Duodenal mucosa (tissue), 2 donors: Measurements from ENCODE around the gene HLA-E.
"Not testable (repeated sequence)": the region's sequence is repeated elsewhere in the genome, so short reads cannot be mapped to it uniquely, and the experiment has no call there.

Experiments
- H3K27ac ChIP-seq: one replicate; pipeline ENCODE4 v1.7.0; 2013; ENCODE audit warnings: low read depth, low read length
- H3K27me3 ChIP-seq, 2 donors: one replicate each; pipeline ENCODE4 v1.7.0; 2013; ENCODE audit warnings: low read length in 2 of 2, control low read depth in 1 of 2; ENCODE audit not compliant: insufficient read depth in 2 of 2, control insufficient read depth in 1 of 2
- H3K36me3 ChIP-seq, 2 donors: one replicate each; pipeline ENCODE4 v1.7.0; 2013; ENCODE audit warnings: low read length in 2 of 2, control low read depth in 1 of 2; ENCODE audit not compliant: insufficient read depth in 2 of 2, control insufficient read depth in 1 of 2
- H3K4me1 ChIP-seq, 2 donors: one replicate each; pipeline ENCODE4 v1.7.0; 2013; ENCODE audit warnings: low read length in 2 of 2, control low read depth in 1 of 2; ENCODE audit not compliant: insufficient read depth in 2 of 2, control insufficient read depth in 1 of 2
- H3K4me3 ChIP-seq, 2 donors: one replicate each; pipeline ENCODE4 v1.7.0; 2013; ENCODE audit warnings: low read length in 2 of 2, low read depth in 1 of 2
- H3K9ac ChIP-seq, 2 donors: one replicate each; pipeline ENCODE4 v1.7.0; 2013; ENCODE audit warnings: low read length in 2 of 2, low read depth in 1 of 2
- H3K9me3 ChIP-seq, 2 donors: one replicate each; pipeline ENCODE4 v1.7.0; 2013; ENCODE audit warnings: low read length in 2 of 2, control low read depth in 1 of 2; ENCODE audit not compliant: control insufficient read depth in 1 of 2

The HLA-E gene

GRCh38 chr6:30480536-30481156, 8.7 kb upstream of the HLA-E start:
- Histone ChIP-seq H3K9me3 (no peaks in the 10 kb centered on the region), H3K4me1 (peaks cover 0 to 15% of the 10 kb centered on the region in 2 donors), H3K4me3 (no peak overlapping the region), H3K27ac (no peak overlapping the region), H3K9ac (no peak overlapping the region), H3K36me3 (no peaks in the 10 kb centered on the region), H3K27me3 (peaks cover 19 to 28% of the 10 kb centered on the region in 2 donors)

GRCh38 chr6:30481211-30481964, 7.9 kb upstream of the HLA-E start:
- Histone ChIP-seq H3K27me3 (peaks cover 19 to 28% of the 10 kb centered on the region in 2 donors), H3K36me3 (no peaks in the 10 kb centered on the region), H3K27ac (no peak overlapping the region), H3K9ac (no peak overlapping the region), H3K4me3 (no peak overlapping the region), H3K4me1 (peaks cover 0 to 15% of the 10 kb centered on the region in 2 donors), H3K9me3 (no peaks in the 10 kb centered on the region)

- not testable (repeated sequence) for H3K27ac ChIP-seq, H3K9me3 ChIP-seq, H3K9ac ChIP-seq, H3K36me3 ChIP-seq, H3K4me3 ChIP-seq
- Histone ChIP-seq H3K27me3 (peaks cover 19 to 28% of the 10 kb centered on the region in 2 donors), H3K4me1 (peaks cover 0 to 15% of the 10 kb centered on the region in 2 donors)
Observed at GRCh38 chr6:30481965-30482644, 7.2 kb upstream of the HLA-E start.

- no peak overlapping the region for H3K27ac ChIP-seq
- H3K4me1 ChIP-seq, result peaks cover 0 to 15% of the 10 kb centered on the region in 2 donors
- no peak overlapping the region for H3K4me3 ChIP-seq
- H3K36me3 ChIP-seq, result no peaks in the 10 kb centered on the region
- no peak overlapping the region for H3K9ac ChIP-seq
- no peaks in the 10 kb centered on the region for H3K9me3 ChIP-seq
- peaks cover 19 to 28% of the 10 kb centered on the region in 2 donors for H3K27me3 ChIP-seq
Observed at GRCh38 chr6:30483677-30484279, 5.5 kb upstream of the HLA-E start.

GRCh38 chr6:30485236-30485635, 4.1 kb upstream of the HLA-E start:
- no peak overlapping the region for H3K9ac ChIP-seq
- peaks cover under 1 to 17% of the 10 kb centered on the region in 2 donors for H3K4me1 ChIP-seq
- H3K36me3 ChIP-seq, result peaks cover 1 to 2% of the 10 kb centered on the region in 2 donors
- H3K27me3 ChIP-seq, result peaks cover 18% of the 10 kb centered on the region in 2 donors
- no peak overlapping the region for H3K27ac ChIP-seq
- no peak overlapping the region for H3K4me3 ChIP-seq
- no peaks in the 10 kb centered on the region for H3K9me3 ChIP-seq

- no peaks in the 10 kb centered on the region for H3K27me3 ChIP-seq
- no peaks in the 10 kb centered on the region for H3K9me3 ChIP-seq
- peaks cover 24 to 28% of the 10 kb centered on the region in 2 donors for H3K36me3 ChIP-seq
- H3K4me1 ChIP-seq, result peaks cover 13 to 22% of the 10 kb centered on the region in 2 donors
- no peak overlapping the region for H3K27ac ChIP-seq
- no peak overlapping the region for H3K9ac ChIP-seq
- no peak overlapping the region for H3K4me3 ChIP-seq
Observed at GRCh38 chr6:30487926-30488325, 1.4 kb upstream of the HLA-E start.

- peak overlapping the region; percentile 87 to 93 for H3K4me3 ChIP-seq
- not testable (repeated sequence) for H3K9me3 ChIP-seq, H3K27me3 ChIP-seq, H3K9ac ChIP-seq
- H3K36me3 ChIP-seq, result peaks cover 25 to 33% of the 10 kb centered on the region in 2 donors
- peaks cover 13 to 25% of the 10 kb centered on the region in 2 donors for H3K4me1 ChIP-seq
- H3K27ac ChIP-seq, result peak overlapping the region; percentile 39
Observed at GRCh38 chr6:30488697-30489080, 620 bp upstream of the HLA-E start.

GRCh38 chr6:30490026-30490876, 942 bp downstream of the HLA-E start:
- Histone ChIP-seq H3K27ac (peak overlapping the region; percentile 98), H3K36me3 (peaks cover 30 to 40% of the 10 kb centered on the region in 2 donors), H3K27me3 (no peaks in the 10 kb centered on the region), H3K4me3 (peak overlapping the region; percentile 87 to 93), H3K9ac (peak overlapping the region; percentile 95 to 99), H3K9me3 (no peaks in the 10 kb centered on the region), H3K4me1 (peaks cover 13 to 36% of the 10 kb centered on the region in 2 donors)

- Histone ChIP-seq H3K4me3 (peak overlapping the region; percentile 87 to 93), H3K36me3 (peaks cover 30 to 40% of the 10 kb centered on the region in 2 donors), H3K9ac (peak overlapping the region; percentile 38 to 99), H3K4me1 (peaks cover 13 to 36% of the 10 kb centered on the region in 2 donors)
- H3K9me3 ChIP-seq, H3K27ac ChIP-seq, H3K27me3 ChIP-seq: not testable (repeated sequence)
Observed at GRCh38 chr6:30491291-30491953, 2.1 kb downstream of the HLA-E start.
